ENCODE results near the gene KIAA1549.

The KIAA1549 gene

GRCh38 chr7:138974103-138974502 lies 7.1 kb downstream of the KIAA1549 start:
- Histone ChIP-seq H3K36me3 (ENCODE audit: control insufficient read depth, low read depth, low read length) (no peaks in the 10 kb centered on the region), H3K9me3 (ENCODE audit: control insufficient read depth, low read depth, low read length) (no peaks in the 10 kb centered on the region), H3K27ac (ENCODE audit: low read length) (no peak overlapping the region), H3K27me3 (ENCODE audit: control insufficient read depth, insufficient read depth, low read length) (no peaks in the 10 kb centered on the region), H3K4me1 (ENCODE audit: control insufficient read depth, low read depth, low read length) (peaks cover 39% of the 10 kb centered on the region), H3K9ac (ENCODE audit: low read length) (no peak overlapping the region), H3K4me3 (ENCODE audit: low read length) (peak overlapping the region; percentile 11)

GRCh38 chr7:138970952-138971351 lies 10.2 kb downstream of the KIAA1549 start:
- Histone ChIP-seq H3K27ac (ENCODE audit: low read length) (no peak overlapping the region), H3K4me1 (ENCODE audit: control insufficient read depth, low read depth, low read length) (peaks cover 31% of the 10 kb centered on the region), H3K9me3 (ENCODE audit: control insufficient read depth, low read depth, low read length) (no peaks in the 10 kb centered on the region), H3K9ac (ENCODE audit: low read length) (no peak overlapping the region), H3K36me3 (ENCODE audit: control insufficient read depth, low read depth, low read length) (no peaks in the 10 kb centered on the region), H3K4me3 (ENCODE audit: low read length) (no peak overlapping the region), H3K27me3 (ENCODE audit: control insufficient read depth, insufficient read depth, low read length) (no peaks in the 10 kb centered on the region)

- Histone ChIP-seq H3K4me1 (ENCODE audit: control insufficient read depth, low read depth, low read length) (peaks cover 27% of the 10 kb centered on the region), H3K27ac (ENCODE audit: low read length) (no peak overlapping the region), H3K27me3 (ENCODE audit: control insufficient read depth, insufficient read depth, low read length) (no peaks in the 10 kb centered on the region), H3K9me3 (ENCODE audit: control insufficient read depth, low read depth, low read length) (no peaks in the 10 kb centered on the region), H3K36me3 (ENCODE audit: control insufficient read depth, low read depth, low read length) (no peaks in the 10 kb centered on the region), H3K4me3 (ENCODE audit: low read length) (no peak overlapping the region), H3K9ac (ENCODE audit: low read length) (no peak overlapping the region)
Measured at GRCh38 chr7:138970446-138970845, 10.7 kb downstream of the KIAA1549 start.

GRCh38 chr7:138967159-138967558 lies 14.0 kb downstream of the KIAA1549 start:
- Histone ChIP-seq H3K9ac (ENCODE audit: low read length) (no peak overlapping the region), H3K36me3 (ENCODE audit: control insufficient read depth, low read depth, low read length) (no peaks in the 10 kb centered on the region), H3K9me3 (ENCODE audit: control insufficient read depth, low read depth, low read length) (no peaks in the 10 kb centered on the region), H3K4me3 (ENCODE audit: low read length) (no peak overlapping the region), H3K27me3 (ENCODE audit: control insufficient read depth, insufficient read depth, low read length) (no peaks in the 10 kb centered on the region), H3K4me1 (ENCODE audit: control insufficient read depth, low read depth, low read length) (peaks cover 4% of the 10 kb centered on the region), H3K27ac (ENCODE audit: low read length) (no peak overlapping the region)

GRCh38 chr7:138964624-138965436 lies 16.4 kb downstream of the KIAA1549 start:
- Histone ChIP-seq H3K27ac (ENCODE audit: low read length) (no peak overlapping the region), H3K4me3 (ENCODE audit: low read length) (no peak overlapping the region), H3K36me3 (ENCODE audit: control insufficient read depth, low read depth, low read length) (no peaks in the 10 kb centered on the region), H3K9me3 (ENCODE audit: control insufficient read depth, low read depth, low read length) (no peaks in the 10 kb centered on the region), H3K4me1 (ENCODE audit: control insufficient read depth, low read depth, low read length) (no peaks in the 10 kb centered on the region), H3K27me3 (ENCODE audit: control insufficient read depth, insufficient read depth, low read length) (no peaks in the 10 kb centered on the region), H3K9ac (ENCODE audit: low read length) (no peak overlapping the region)

- Histone ChIP-seq H3K9ac (ENCODE audit: low read length) (no peak overlapping the region), H3K4me1 (ENCODE audit: control insufficient read depth, low read depth, low read length) (no peaks in the 10 kb centered on the region), H3K9me3 (ENCODE audit: control insufficient read depth, low read depth, low read length) (no peaks in the 10 kb centered on the region), H3K4me3 (ENCODE audit: low read length) (no peak overlapping the region), H3K27ac (ENCODE audit: low read length) (no peak overlapping the region), H3K36me3 (ENCODE audit: control insufficient read depth, low read depth, low read length) (no peaks in the 10 kb centered on the region), H3K27me3 (ENCODE audit: control insufficient read depth, insufficient read depth, low read length) (no peaks in the 10 kb centered on the region)
Measured at GRCh38 chr7:138963675-138964074, 17.5 kb downstream of the KIAA1549 start.

- Histone ChIP-seq H3K4me1 (ENCODE audit: control insufficient read depth, low read depth, low read length) (no peaks in the 10 kb centered on the region), H3K9me3 (ENCODE audit: control insufficient read depth, low read depth, low read length) (no peaks in the 10 kb centered on the region), H3K36me3 (ENCODE audit: control insufficient read depth, low read depth, low read length) (no peaks in the 10 kb centered on the region), H3K4me3 (ENCODE audit: low read length) (no peak overlapping the region), H3K9ac (ENCODE audit: low read length) (no peak overlapping the region), H3K27me3 (ENCODE audit: control insufficient read depth, insufficient read depth, low read length) (no peaks in the 10 kb centered on the region), H3K27ac (ENCODE audit: low read length) (no peak overlapping the region)
Measured at GRCh38 chr7:138962561-138963270, 18.5 kb downstream of the KIAA1549 start.

GRCh38 chr7:138961159-138961558 lies 20.0 kb downstream of the KIAA1549 start:
- Histone ChIP-seq H3K36me3 (ENCODE audit: control insufficient read depth, low read depth, low read length) (no peaks in the 10 kb centered on the region), H3K27me3 (ENCODE audit: control insufficient read depth, insufficient read depth, low read length) (no peaks in the 10 kb centered on the region), H3K9me3 (ENCODE audit: control insufficient read depth, low read depth, low read length) (no peaks in the 10 kb centered on the region), H3K4me3 (ENCODE audit: low read length) (no peak overlapping the region), H3K27ac (ENCODE audit: low read length) (no peak overlapping the region), H3K9ac (ENCODE audit: low read length) (no peak overlapping the region), H3K4me1 (ENCODE audit: control insufficient read depth, low read depth, low read length) (no peaks in the 10 kb centered on the region)

- Histone ChIP-seq H3K9ac (ENCODE audit: low read length) (no peak overlapping the region), H3K27ac (ENCODE audit: low read length) (no peak overlapping the region)
Measured at GRCh38 chr7:138958391-138958956, 22.7 kb downstream of the KIAA1549 start.

GRCh38 chr7:138957753-138958390 lies 23.3 kb downstream of the KIAA1549 start:
- Histone ChIP-seq H3K27me3 (ENCODE audit: control insufficient read depth, insufficient read depth, low read length) (no peaks in the 10 kb centered on the region), H3K9ac (ENCODE audit: low read length) (no peak overlapping the region), H3K4me3 (ENCODE audit: low read length) (no peak overlapping the region), H3K36me3 (ENCODE audit: control insufficient read depth, low read depth, low read length) (no peaks in the 10 kb centered on the region), H3K9me3 (ENCODE audit: control insufficient read depth, low read depth, low read length) (no peaks in the 10 kb centered on the region), H3K4me1 (ENCODE audit: control insufficient read depth, low read depth, low read length) (peaks cover 4% of the 10 kb centered on the region), H3K27ac (ENCODE audit: low read length) (no peak overlapping the region)

More at GRCh38 chr7:138958391-138958956, 22.7 kb downstream of the KIAA1549 start:
- H3K36me3 ChIP-seq (ENCODE audit: control insufficient read depth, low read depth, low read length): no peaks in the 10 kb centered on the region
- no peak overlapping the region for H3K4me3 ChIP-seq (ENCODE audit: low read length)
- H3K9me3 ChIP-seq (ENCODE audit: control insufficient read depth, low read depth, low read length): no peaks in the 10 kb centered on the region
- H3K27me3 ChIP-seq (ENCODE audit: control insufficient read depth, insufficient read depth, low read length): no peaks in the 10 kb centered on the region
- H3K4me1 ChIP-seq (ENCODE audit: control insufficient read depth, low read depth, low read length): peaks cover 4% of the 10 kb centered on the region

- H3K27me3 ChIP-seq (ENCODE audit: control insufficient read depth, insufficient read depth, low read length): no peaks in the 10 kb centered on the region
- H3K36me3 ChIP-seq (ENCODE audit: control insufficient read depth, low read depth, low read length): no peaks in the 10 kb centered on the region
- no peaks in the 10 kb centered on the region for H3K9me3 ChIP-seq (ENCODE audit: control insufficient read depth, low read depth, low read length)
- no peak overlapping the region for H3K27ac ChIP-seq (ENCODE audit: low read length)
- H3K4me3 ChIP-seq (ENCODE audit: low read length): no peak overlapping the region
- no peak overlapping the region for H3K9ac ChIP-seq (ENCODE audit: low read length)
- peaks cover 4% of the 10 kb centered on the region for H3K4me1 ChIP-seq (ENCODE audit: control insufficient read depth, low read depth, low read length)
Measured at GRCh38 chr7:138957217-138957616, 24.0 kb downstream of the KIAA1549 start.

Data from iPS-18a (cell line).